Measurements from ENCODE around the gene KAZN.

KAZN gene

GRCh38 chr1:14922942-14923726 is 324.6 kb downstream of the KAZN start:
- no peak for DNase-seq

- peak in 2 of 5 experiments; percentile 20 to 55 for DNase-seq
Observed at GRCh38 chr1:14923727-14924452, 325.4 kb downstream of the KAZN start.

- peak in 1 of 5 experiments; percentile 16 for DNase-seq
Observed at GRCh38 chr1:14924455-14925331, 326.2 kb downstream of the KAZN start.

GRCh38 chr1:14925336-14926136 is 327.1 kb downstream of the KAZN start:
- no peak for DNase-seq

GRCh38 chr1:14926229-14926628 is 327.7 kb downstream of the KAZN start:
- no peak for DNase-seq

- no peak for DNase-seq
Observed at GRCh38 chr1:14926818-14927575, 328.5 kb downstream of the KAZN start.

GRCh38 chr1:14928412-14928811 is 329.9 kb downstream of the KAZN start:
- no peak for DNase-seq

GRCh38 chr1:14928886-14929546 is 330.5 kb downstream of the KAZN start:
- DNase-seq = no peak

GRCh38 chr1:14929547-14930246 is 331.2 kb downstream of the KAZN start:
- no peak for DNase-seq

- DNase-seq = no peak
Observed at GRCh38 chr1:14930247-14930965, 331.9 kb downstream of the KAZN start.

GRCh38 chr1:14932034-14932638 is 333.7 kb downstream of the KAZN start:
- no peak for DNase-seq

GRCh38 chr1:14934867-14935266 is 336.4 kb downstream of the KAZN start:
- DNase-seq = no peak

- DNase-seq = no peak
Observed at GRCh38 chr1:14936815-14937214, 338.3 kb downstream of the KAZN start.

GRCh38 chr1:14937288-14937949 is 338.9 kb downstream of the KAZN start:
- DNase-seq = no peak

- no peak for DNase-seq
Observed at GRCh38 chr1:14939527-14940284, 341.2 kb downstream of the KAZN start.

- DNase-seq = no peak
Observed at GRCh38 chr1:14940285-14940870, 341.9 kb downstream of the KAZN start.

- no peak for DNase-seq
Observed at GRCh38 chr1:14941864-14942263, 343.4 kb downstream of the KAZN start.

Data from T-helper 2 cell (primary cell).